ENCODE measurements around the gene RUVBL1.

RUVBL1 gene

GRCh38 chr3:128071771-128072453, 51.7 kb downstream of the RUVBL1 start:
- no peak overlapping the region for H3K4me3 ChIP-seq
- TF ChIP-seq Cebpa-rat (IDR thresholded peaks at IDR 0.05): no peak
- H4K20me1 ChIP-seq: peaks cover 89 to 100% (median 100%) of the 10 kb centered on the region in 11 experiments; a peak in 21 of 22 replicates
- H3K27me3 ChIP-seq: peaks cover 14 to 19% (median 17%) of the 10 kb centered on the region in 11 experiments
- peak overlapping the region in 1 of 11 experiments; percentile 24; a peak in 1 of 22 replicates for H3K9ac ChIP-seq
- H3K27ac ChIP-seq: no peak overlapping the region
- H3K4me1 ChIP-seq: peaks cover 13 to 41% (median 25%) of the 10 kb centered on the region in 10 experiments
- peaks cover 62 to 87% (median 69%) of the 10 kb centered on the region in 11 experiments for H3K36me3 ChIP-seq
- H3K9me3 ChIP-seq (replicated peaks in 1 of 11): no peaks in the 10 kb centered on the region
- H3K4me2 ChIP-seq: no peak overlapping the region

- H3K36me3 ChIP-seq: peaks cover 70 to 93% (median 77%) of the 10 kb centered on the region in 11 experiments
- H3K9ac ChIP-seq: peak overlapping the region in 1 of 11 experiments; percentile 34; a peak in 2 of 22 replicates
- H3K27ac ChIP-seq: no peak overlapping the region
- H3K4me1 ChIP-seq: peaks cover 4 to 33% (median 16%) of the 10 kb centered on the region in 10 experiments
- TF ChIP-seq Cebpa-rat (IDR thresholded peaks at IDR 0.05): no peak
- H3K9me3 ChIP-seq (replicated peaks in 1 of 11): no peaks in the 10 kb centered on the region
- no peak overlapping the region for H3K4me3 ChIP-seq
- H3K27me3 ChIP-seq: peaks cover 5 to 10% (median 8%) of the 10 kb centered on the region in 11 experiments
- no peak overlapping the region for H3K4me2 ChIP-seq
- H4K20me1 ChIP-seq: peaks cover 89 to 100% (median 100%) of the 10 kb centered on the region in 11 experiments; a peak in 21 of 22 replicates
Measured at GRCh38 chr3:128070898-128071591, 52.6 kb downstream of the RUVBL1 start.

- Histone ChIP-seq H3K36me3 (peaks cover 88 to 100% (median 95%) of the 10 kb centered on the region in 11 experiments), H3K4me3 (no peak overlapping the region)
Measured at GRCh38 chr3:128069271-128069670, 54.3 kb downstream of the RUVBL1 start.

GRCh38 chr3:128068156-128068620, 55.4 kb downstream of the RUVBL1 start:
- no peak overlapping the region for H3K9ac ChIP-seq
- no peaks in the 10 kb centered on the region for H3K9me3 ChIP-seq (replicated peaks in 1 of 11)
- no peak overlapping the region; a peak in 1 of 22 replicates for H3K27ac ChIP-seq
- peaks cover 0 to 13% (median under 1%) of the 10 kb centered on the region in 10 experiments; a peak in 10 of 20 replicates for H3K4me1 ChIP-seq
- no peak overlapping the region for H3K4me2 ChIP-seq
- peaks cover 90 to 100% (median 100%) of the 10 kb centered on the region in 11 experiments; a peak in 21 of 22 replicates for H4K20me1 ChIP-seq
- peaks cover 99 to 100% (median 100%) of the 10 kb centered on the region in 11 experiments for H3K36me3 ChIP-seq
- no peak for TF ChIP-seq Cebpa-rat (IDR thresholded peaks at IDR 0.05)
- H3K27me3 ChIP-seq: no peaks in the 10 kb centered on the region
- no peak overlapping the region for H3K4me3 ChIP-seq

More at GRCh38 chr3:128069271-128069670, 54.3 kb downstream of the RUVBL1 start:
- H3K9ac ChIP-seq: no peak overlapping the region
- peaks cover 94 to 100% (median 100%) of the 10 kb centered on the region in 11 experiments; a peak in 21 of 22 replicates for H4K20me1 ChIP-seq
- no peaks in the 10 kb centered on the region for H3K27me3 ChIP-seq
- H3K4me1 ChIP-seq: peaks cover 0 to 20% (median 10%) of the 10 kb centered on the region in 10 experiments; a peak in 13 of 20 replicates
- H3K4me2 ChIP-seq: no peak overlapping the region
- H3K9me3 ChIP-seq (replicated peaks in 1 of 11): no peaks in the 10 kb centered on the region
- TF ChIP-seq Cebpa-rat (IDR thresholded peaks at IDR 0.05): no peak
- no peak overlapping the region for H3K27ac ChIP-seq

GRCh38 chr3:128067489-128067888, 56.1 kb downstream of the RUVBL1 start:
- H3K4me3 ChIP-seq: no peak overlapping the region
- no peak for TF ChIP-seq Cebpa-rat (IDR thresholded peaks at IDR 0.05)
- H3K9ac ChIP-seq: no peak overlapping the region
- H3K9me3 ChIP-seq (replicated peaks in 1 of 11): no peaks in the 10 kb centered on the region
- peaks cover 0 to 7% (median 0%) of the 10 kb centered on the region in 10 experiments; a peak in 6 of 20 replicates for H3K4me1 ChIP-seq
- no peak overlapping the region for H3K4me2 ChIP-seq
- no peak overlapping the region for H3K27ac ChIP-seq
- peaks cover 83 to 100% (median 100%) of the 10 kb centered on the region in 11 experiments; a peak in 21 of 22 replicates for H4K20me1 ChIP-seq
- H3K27me3 ChIP-seq: no peaks in the 10 kb centered on the region
- H3K36me3 ChIP-seq: peaks cover 100% of the 10 kb centered on the region in 11 experiments

GRCh38 chr3:128066676-128067075, 56.9 kb downstream of the RUVBL1 start:
- Histone ChIP-seq H3K27ac (no peak overlapping the region), H3K36me3 (peaks cover 100% of the 10 kb centered on the region in 11 experiments), H3K4me3 (no peak overlapping the region), H3K9me3 (replicated peaks in 1 of 11) (no peaks in the 10 kb centered on the region), H4K20me1 (peaks cover 83 to 100% (median 100%) of the 10 kb centered on the region in 11 experiments; a peak in 21 of 22 replicates), H3K27me3 (no peaks in the 10 kb centered on the region), H3K9ac (peak overlapping the region in 1 of 11 experiments; percentile 10; a peak in 3 of 22 replicates), H3K4me1 (no peaks in the 10 kb centered on the region), H3K4me2 (no peak overlapping the region)
- no peak for TF ChIP-seq Cebpa-rat (IDR thresholded peaks at IDR 0.05)

- H4K20me1 ChIP-seq: peaks cover 83 to 100% (median 100%) of the 10 kb centered on the region in 11 experiments; a peak in 21 of 22 replicates
- no peak overlapping the region; a peak in 1 of 22 replicates for H3K9ac ChIP-seq
- H3K9me3 ChIP-seq (replicated peaks in 1 of 11): no peaks in the 10 kb centered on the region
- no peaks in the 10 kb centered on the region for H3K27me3 ChIP-seq
- H3K4me2 ChIP-seq: no peak overlapping the region
- no peak for TF ChIP-seq Cebpa-rat (IDR thresholded peaks at IDR 0.05)
- peaks cover 100% of the 10 kb centered on the region in 11 experiments for H3K36me3 ChIP-seq
- H3K4me3 ChIP-seq: no peak overlapping the region
- H3K27ac ChIP-seq: no peak overlapping the region
- no peaks in the 10 kb centered on the region for H3K4me1 ChIP-seq
Measured at GRCh38 chr3:128066114-128066513, 57.5 kb downstream of the RUVBL1 start.

- H3K4me2 ChIP-seq: no peak overlapping the region
- no peak overlapping the region for H3K4me3 ChIP-seq
- no peaks in the 10 kb centered on the region for H3K4me1 ChIP-seq
- no peak for TF ChIP-seq Cebpa-rat (IDR thresholded peaks at IDR 0.05)
- H3K27me3 ChIP-seq: no peaks in the 10 kb centered on the region
- peaks cover 100% of the 10 kb centered on the region in 11 experiments for H3K36me3 ChIP-seq
- H4K20me1 ChIP-seq: peaks cover 80 to 100% (median 100%) of the 10 kb centered on the region in 11 experiments; a peak in 21 of 22 replicates
- no peak overlapping the region for H3K27ac ChIP-seq
- H3K9me3 ChIP-seq (replicated peaks in 1 of 11): no peaks in the 10 kb centered on the region
- H3K9ac ChIP-seq: no peak overlapping the region
Measured at GRCh38 chr3:128064962-128065361, 58.6 kb downstream of the RUVBL1 start.

- Histone ChIP-seq H3K27me3 (no peaks in the 10 kb centered on the region), H3K27ac (no peak overlapping the region), H3K36me3 (peaks cover 100% of the 10 kb centered on the region in 11 experiments), H3K4me2 (no peak overlapping the region), H3K9ac (0 out of 22 replicates have a peak overlapping the region, but pooled peaks of 1 of the 11 experiments have one; percentile 1), H3K4me1 (no peaks in the 10 kb centered on the region), H3K9me3 (replicated peaks in 1 of 11) (no peaks in the 10 kb centered on the region), H3K4me3 (no peak overlapping the region), H4K20me1 (peaks cover 72 to 100% (median 99%) of the 10 kb centered on the region in 11 experiments; a peak in 21 of 22 replicates)
- TF ChIP-seq Cebpa-rat (IDR thresholded peaks at IDR 0.05): no peak
Measured at GRCh38 chr3:128063865-128064264, 59.7 kb downstream of the RUVBL1 start.

All from BLaER1 treated with 17β-estradiol and CSF1 and Interleukin-3, amounts not matched to agents 10 nM and 100 nM (cell line).